GM19468 (cell line): Measurements from ENCODE around the gene FRYL.
"Not testable (repeated sequence)": the region's sequence is repeated elsewhere in the genome, so short reads cannot be mapped to it uniquely, and the experiment has no call there.

Experiments
- ATAC-seq: cut with Tn5 transposase; IDR thresholded peaks from one replicate; pipeline ENCODE4 v1.9.1; 2021; ENCODE audit warnings: mild to moderate bottlenecking, moderate library complexity, moderate number of reproducible peaks; ENCODE audit not compliant: unreplicated experiment; ENCODE audit errors: extremely low read depth

FRYL gene

DNA sequence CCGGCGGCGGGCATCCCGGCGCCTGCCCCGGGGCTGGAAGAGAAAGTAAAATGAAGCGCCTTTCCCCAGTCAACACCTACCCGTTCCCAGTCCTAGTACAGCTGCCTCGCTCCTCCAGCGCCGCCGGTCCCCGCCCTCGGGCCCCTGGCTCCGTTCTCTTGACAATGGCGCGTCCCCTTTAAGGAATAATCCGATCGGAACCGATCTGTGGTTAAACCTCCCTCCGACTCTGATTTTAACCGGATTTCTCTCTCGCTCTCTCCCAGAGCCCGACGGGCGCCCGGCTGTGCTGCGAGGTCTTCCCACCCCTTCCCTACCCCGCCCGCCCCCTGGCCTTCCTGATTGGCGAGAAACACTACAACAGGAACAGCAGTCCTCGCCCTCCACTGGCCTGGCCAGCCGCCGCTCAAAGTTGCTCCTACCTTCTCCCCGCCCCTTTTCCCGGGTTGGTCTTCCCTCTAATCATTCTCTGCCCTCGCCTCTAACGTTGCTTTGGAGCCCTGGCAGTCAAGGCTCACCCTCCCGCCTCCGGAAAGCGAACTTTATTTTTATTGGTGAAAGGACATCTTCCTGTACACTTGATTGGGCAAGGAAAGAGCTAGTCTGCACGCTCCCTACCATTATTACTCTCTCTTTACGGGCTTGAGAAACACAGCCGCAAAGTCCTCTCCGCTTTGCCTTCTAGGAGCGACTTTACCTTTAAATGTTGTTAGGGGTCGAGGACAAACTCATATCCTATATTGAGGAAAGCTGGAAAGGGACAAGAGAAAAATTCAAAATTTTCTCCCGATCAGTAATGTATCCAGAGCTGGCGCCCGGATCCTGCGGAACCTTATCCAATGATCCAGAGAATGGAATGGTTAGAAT lies at the start of gene FRYL:
TSS of gene FRYL (minus strand) at position 282 of the 867 bp plus-strand sequence. CDS start 145,869 bp downstream, outside the sequence.
- ATAC-seq: peak; percentile 73

GRCh38 chr4:48827622-48828021 lies 47.5 kb upstream of the FRYL start:
- no peak for ATAC-seq

GRCh38 chr4:48821431-48821830 lies 41.4 kb upstream of the FRYL start:
- ATAC-seq: not testable (repeated sequence)

DNA sequence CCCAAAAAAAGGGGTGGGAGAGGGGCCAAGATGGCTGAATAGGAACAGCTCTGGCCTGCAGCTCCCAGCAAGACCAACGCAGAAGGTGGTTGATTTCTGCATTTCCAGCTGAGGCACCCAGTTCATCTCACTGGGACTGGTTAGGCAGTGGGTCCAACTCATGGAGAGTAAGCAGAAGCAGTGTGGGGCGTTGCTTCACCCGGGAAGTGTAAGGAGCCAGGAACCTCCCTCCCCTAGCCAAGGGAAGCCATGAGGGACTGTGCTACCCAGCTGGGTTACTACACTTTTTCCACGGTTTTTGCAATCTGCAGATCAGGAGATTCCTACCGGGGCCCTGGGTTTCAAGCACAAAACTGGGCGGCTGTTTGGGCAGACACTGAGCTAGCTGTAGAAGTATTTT lies 36.9 kb upstream of the FRYL start:
- ATAC-seq: no peak

DNA sequence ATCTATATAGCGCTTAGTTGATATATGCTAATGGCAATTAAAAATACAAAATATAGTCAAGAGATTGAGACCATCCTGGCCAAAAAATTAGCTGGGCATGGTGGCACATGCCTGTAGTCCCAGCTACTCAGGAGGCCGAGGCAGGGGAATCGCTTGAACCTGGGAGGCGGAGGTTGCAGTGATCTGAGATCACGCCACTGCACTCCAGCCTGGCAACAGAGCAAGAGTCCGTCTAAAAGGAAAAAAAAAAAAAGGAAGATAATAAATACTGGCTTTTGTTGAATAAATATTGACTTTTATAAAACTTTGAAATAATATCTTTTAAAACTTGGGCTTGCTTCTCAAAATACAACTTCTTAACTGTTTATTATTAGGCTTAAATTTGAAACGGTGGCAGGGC lies 36.2 kb upstream of the FRYL start:
- ATAC-seq: not testable (repeated sequence)

GRCh38 chr4:48815483-48815882 lies 35.4 kb upstream of the FRYL start:
- no peak for ATAC-seq

DNA sequence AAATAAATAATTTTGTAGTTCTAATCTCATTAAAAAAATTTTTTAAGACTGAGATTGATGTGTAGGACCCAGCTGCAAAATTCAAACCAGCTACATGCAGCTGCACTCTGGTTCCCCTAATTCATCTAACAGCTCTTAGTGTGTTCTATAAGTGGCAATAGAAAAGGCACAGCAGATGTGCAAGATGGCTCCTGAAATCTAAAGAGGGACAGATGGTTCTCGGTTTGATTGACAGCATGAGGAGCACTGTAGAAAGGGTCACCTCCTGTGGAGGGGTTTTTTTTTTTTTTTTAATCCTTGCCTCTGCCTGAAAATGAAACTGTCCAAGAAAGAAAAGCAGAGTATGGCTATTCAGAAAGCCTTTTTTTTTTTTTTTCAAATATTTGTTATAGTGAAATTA lies 33.9 kb upstream of the FRYL start:
- ATAC-seq: peak; percentile 64

GRCh38 chr4:48812866-48813265 lies 32.8 kb upstream of the FRYL start:
- no peak for ATAC-seq

- no peak for ATAC-seq
Measured at GRCh38 chr4:48804584-48805301, 24.7 kb upstream of the FRYL start.

DNA sequence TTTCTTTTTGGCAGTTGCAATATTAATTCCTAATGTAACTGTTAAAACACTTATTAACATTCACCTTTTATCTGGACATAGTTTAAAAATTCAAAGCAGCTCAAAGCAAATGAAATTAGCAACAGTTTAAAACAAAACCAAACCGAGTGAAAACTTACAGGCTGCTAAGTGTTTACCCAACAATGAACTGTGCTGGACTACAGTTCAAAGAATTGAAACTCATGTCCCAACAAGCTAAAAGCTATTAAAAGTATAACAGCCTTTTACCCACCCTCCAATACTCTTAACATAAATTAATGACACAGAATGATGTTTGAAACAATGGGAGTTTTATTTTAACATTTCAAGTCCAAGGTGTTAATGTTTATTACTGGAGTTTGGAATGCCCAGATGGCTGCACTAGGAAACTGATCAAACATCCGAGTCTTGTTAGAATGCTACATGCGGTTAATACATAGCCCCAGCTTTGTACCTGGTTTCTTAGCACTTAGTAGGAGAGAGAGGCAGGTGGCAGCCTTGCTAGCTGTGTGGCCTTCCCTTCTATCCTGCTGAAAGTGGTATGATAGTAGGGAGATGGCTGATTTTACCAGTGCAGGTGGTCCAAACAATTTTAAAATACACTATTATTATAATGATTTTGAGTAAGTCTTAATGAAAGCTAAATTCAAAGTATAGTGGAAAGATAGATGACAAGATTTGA lies 21.1 kb upstream of the FRYL start:
- ATAC-seq: no peak

DNA sequence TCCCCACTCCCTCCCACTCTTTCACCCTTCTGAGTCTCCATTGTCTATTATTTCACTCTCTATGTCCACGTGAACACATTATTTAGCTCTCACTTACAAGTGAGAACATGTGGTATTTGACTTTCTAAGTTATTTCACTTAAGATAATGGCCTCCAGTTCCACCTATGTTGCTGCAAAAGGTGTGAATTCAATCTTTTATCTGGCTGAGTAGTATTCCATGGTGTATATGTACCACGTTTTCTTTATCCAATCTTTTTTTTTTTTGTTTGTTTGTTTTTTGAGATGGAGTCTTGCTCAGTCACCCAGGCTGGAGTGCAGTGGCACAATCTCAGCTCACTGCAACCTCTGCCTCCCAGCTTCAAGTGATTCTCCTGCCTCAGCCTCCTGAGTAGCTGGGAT lies 20.1 kb upstream of the FRYL start:
- ATAC-seq: not testable (repeated sequence)

- no peak for ATAC-seq
Measured at GRCh38 chr4:48799157-48799556, 19.1 kb upstream of the FRYL start.

DNA sequence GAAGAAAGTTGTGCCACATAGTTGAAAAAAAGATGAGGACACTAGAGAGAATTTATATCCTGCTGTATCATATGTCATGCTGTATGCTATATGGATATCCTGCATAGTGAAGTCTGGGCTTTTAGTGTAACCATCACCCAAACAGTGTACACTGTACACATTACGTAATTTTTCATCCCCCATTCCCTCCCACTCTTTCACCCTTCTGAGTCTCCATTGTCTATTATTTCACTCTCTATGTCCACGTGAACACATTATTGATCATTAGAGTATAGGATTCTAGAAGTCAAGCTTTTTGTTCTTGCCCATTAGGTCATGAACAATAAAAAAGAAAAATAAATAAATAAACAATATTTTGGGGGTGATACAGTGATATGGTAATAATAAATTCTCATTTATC lies 18.0 kb upstream of the FRYL start:
- no peak for ATAC-seq

DNA sequence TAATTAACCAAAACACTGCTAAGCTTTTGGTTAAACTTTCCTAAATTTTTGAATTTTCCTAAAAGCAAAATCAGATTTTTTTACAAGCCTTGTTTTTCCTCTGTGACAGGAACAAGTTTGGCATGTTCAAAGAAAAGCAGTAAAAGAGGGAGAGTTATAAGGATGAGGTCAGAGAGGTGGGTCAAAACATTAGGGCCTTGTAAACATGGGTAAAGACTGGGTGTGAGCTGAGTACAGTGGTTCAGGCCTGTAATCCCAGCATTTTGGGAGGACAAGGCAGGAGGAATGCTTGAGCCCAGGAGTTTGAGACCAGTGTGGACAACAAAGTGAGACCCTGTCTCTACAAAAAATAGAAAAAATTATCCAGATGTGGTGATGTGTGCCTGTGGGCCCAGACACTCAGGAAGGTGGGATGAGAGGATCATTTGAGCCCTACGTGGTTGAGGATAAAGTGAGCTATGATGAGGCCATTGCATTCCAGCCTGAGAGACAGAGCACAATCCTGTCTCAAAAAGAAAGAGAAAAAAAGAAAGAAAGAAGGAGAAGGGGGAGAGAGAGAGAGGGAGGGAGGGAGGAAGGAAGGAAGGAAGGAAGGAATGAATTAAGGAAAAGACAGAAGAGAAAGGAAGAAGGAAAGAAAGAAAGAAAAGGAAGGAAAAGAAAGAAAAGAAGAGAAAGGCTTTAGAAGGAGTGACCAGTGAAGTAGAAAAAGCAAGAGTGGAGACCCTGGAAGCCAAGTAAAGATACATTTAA lies 17.0 kb upstream of the FRYL start:
- no peak for ATAC-seq

- no peak for ATAC-seq
Measured at GRCh38 chr4:48796191-48796926, 16.3 kb upstream of the FRYL start.

GRCh38 chr4:48795108-48795507 lies 15.0 kb upstream of the FRYL start:
- no peak for ATAC-seq

- ATAC-seq: no peak
Measured at GRCh38 chr4:48792348-48793006, 12.4 kb upstream of the FRYL start.

DNA sequence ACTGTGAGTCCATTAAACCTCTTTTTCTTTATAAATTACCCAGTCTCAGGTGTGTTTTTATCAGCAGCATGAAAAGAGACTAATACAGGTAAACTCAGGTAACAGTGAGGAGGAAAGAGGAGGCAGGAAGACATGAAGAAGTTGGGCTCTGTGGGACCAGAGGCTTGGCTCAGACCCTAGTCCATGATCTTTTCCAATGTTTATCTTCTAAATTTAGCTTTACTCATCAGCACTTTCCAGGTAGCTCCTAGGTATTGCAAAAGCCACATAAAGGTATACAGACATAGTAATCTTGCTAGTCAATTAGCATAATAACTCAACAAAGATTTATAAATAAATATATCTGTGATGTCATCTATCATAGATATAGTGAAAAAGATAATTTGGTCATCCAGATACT lies 11.2 kb upstream of the FRYL start:
- no peak for ATAC-seq

DNA sequence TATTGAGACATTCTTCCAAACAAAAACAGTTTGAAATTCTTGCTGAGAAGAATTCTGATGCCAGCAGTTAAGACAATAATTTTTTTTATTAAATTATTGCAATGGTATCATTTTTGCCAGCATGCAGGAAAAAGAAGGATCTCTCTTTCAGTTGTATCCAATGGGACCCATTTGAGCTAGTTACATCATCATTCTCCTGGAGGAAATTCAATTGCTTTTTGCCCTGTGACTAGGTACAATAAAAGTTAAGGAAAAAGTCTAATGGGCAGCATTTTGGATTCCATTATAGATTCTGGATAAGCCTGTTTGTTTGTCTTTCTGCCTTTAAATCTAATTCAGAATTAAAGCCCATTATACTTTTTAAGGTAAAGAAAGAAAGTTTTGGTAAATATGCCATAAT lies 10.5 kb upstream of the FRYL start:
- no peak for ATAC-seq
